Osteocyte (in vitro differentiated cells): ENCODE measurements around the gene CPLX1. TPM values are rescaled to one million over a fixed set of nuclear protein-coding genes. Genes with fewer than 3 reads are reported as not detected.

ENCODE experiments used
- DNase-seq: peaks from one replicate; pipeline ENCODE4 v3.0.0; 2021; ENCODE audit warnings: mixed read lengths; ENCODE audit not compliant: unreplicated experiment; ENCODE audit errors: extremely low spot score
- H3K27ac Mint-ChIP-seq: one replicate; pipeline ENCODE4 v1.8.0; 2021; ENCODE audit warnings: mild to moderate bottlenecking, mixed read lengths; ENCODE audit not compliant: unreplicated experiment
- H3K27me3 Mint-ChIP-seq: one replicate; pipeline ENCODE4 v1.8.0; 2021; ENCODE audit warnings: mixed read lengths; ENCODE audit not compliant: unreplicated experiment
- H3K36me3 Mint-ChIP-seq: one replicate; pipeline ENCODE4 v1.8.0; 2021; ENCODE audit warnings: mixed read lengths; ENCODE audit not compliant: unreplicated experiment
- H3K4me1 Mint-ChIP-seq: one replicate; pipeline ENCODE4 v1.8.0; 2021; ENCODE audit warnings: mixed read lengths; ENCODE audit not compliant: unreplicated experiment
- H3K4me3 Mint-ChIP-seq: one replicate; pipeline ENCODE4 v1.8.0; 2021; ENCODE audit warnings: mild to moderate bottlenecking, moderate library complexity, mixed read lengths; ENCODE audit not compliant: unreplicated experiment
- H3K9me3 Mint-ChIP-seq: one replicate; pipeline ENCODE4 v1.8.0; 2021; ENCODE audit warnings: mixed read lengths; ENCODE audit not compliant: unreplicated experiment
- CTCF ChIP-seq: fragments of 200-600 bp; sonication (generic); IDR thresholded peaks from 2 replicates; pipeline ENCODE4 v1.5.0; 2021; ENCODE audit warnings: antibody characterized with exemption, mild to moderate bottlenecking, moderate library complexity
- total RNA-seq: library from RNA; stranded (reverse); gene quantifications from 2 replicates; pipeline ENCODE4 v1.2.1, GENCODE V29; 2021

The CPLX1 gene
- total RNA-seq, 1 donor from 2014 or later, result not detected

- H3K4me1 Mint-ChIP-seq, result no peaks in the 10 kb centered on the region
- no peaks in the 10 kb centered on the region for H3K36me3 Mint-ChIP-seq
- DNase-seq, result no peak
- no peak overlapping the region for H3K4me3 Mint-ChIP-seq
- TF ChIP-seq CTCF, result no peak
- no peaks in the 10 kb centered on the region for H3K9me3 Mint-ChIP-seq
- no peak overlapping the region for H3K27ac Mint-ChIP-seq
- no peaks in the 10 kb centered on the region for H3K27me3 Mint-ChIP-seq
Observed at GRCh38 chr4:789571-790465, 36.1 kb downstream of the CPLX1 start.

DNA sequence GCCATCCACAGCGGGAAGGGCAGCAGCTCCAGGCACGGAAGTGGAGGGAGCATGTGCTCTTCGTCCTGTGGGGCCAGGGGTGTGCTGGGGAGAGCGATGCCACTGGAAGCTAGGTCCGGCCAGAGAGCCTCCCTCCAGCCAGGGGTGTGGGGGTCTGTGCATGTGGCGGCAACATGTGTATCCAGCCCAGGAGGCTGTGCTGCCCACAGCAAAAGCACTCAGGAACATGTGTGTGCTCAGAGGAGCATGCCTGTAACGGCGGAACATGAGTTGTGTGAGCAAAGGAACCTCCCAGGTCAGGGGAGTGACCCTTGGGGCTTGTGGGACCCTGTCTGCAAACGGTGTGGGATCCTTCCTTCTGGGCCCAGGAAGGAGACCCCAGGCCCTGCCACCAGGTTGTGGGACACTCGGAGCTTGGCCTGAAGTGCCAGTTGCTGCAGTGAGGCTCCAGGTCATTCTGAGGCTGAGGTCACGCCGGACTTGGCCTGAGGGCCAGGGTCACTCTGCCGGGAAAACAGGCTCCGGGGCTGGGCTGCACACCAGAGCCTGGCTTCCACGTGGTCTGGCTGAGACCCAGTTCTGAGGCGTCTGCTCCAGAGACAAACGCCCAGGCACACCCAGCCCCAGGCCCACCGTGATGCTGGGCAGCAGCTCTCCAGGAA, 37.2 kb downstream of the CPLX1 start:
- TF ChIP-seq CTCF, result no peak
- Mint-ChIP-seq H3K36me3 (no peaks in the 10 kb centered on the region), H3K9me3 (no peaks in the 10 kb centered on the region), H3K4me1 (no peaks in the 10 kb centered on the region), H3K27ac (no peak overlapping the region), H3K4me3 (no peak overlapping the region), H3K27me3 (no peaks in the 10 kb centered on the region)
- no peak for DNase-seq

DNA sequence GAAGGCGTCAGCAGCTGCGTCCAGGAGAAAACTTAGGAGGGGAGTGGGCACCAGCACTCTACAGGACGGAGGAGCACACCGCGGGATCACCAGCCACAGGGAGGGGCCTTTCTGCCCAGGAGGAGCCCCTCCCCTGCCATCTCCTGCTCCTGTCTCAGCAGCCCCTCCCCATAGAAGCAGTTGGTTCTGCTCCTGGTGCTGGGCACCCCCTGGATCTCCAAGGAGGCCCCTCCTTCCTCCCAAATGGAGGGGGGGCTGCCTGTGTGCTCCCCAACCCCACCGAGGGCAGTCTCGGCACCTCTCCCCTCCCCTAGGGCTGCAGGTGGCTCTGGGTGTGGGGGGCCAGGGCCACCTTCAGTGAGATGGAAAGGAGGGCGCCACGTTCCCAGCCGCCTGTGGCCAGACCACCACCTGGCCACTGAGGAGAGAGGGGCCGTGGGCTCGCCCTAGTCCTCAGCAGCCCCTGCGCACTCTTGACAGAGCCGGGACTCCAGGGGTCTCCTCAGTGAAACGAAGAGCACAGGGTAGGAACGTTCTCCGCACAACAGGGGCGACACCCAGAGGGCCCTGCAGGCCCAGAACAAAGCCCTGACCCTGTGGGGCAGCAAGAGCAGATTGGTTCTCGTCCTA, 37.8 kb downstream of the CPLX1 start:
- no peaks in the 10 kb centered on the region for H3K4me1 Mint-ChIP-seq
- no peaks in the 10 kb centered on the region for H3K27me3 Mint-ChIP-seq
- DNase-seq, result no peak
- TF ChIP-seq CTCF, result no peak
- H3K9me3 Mint-ChIP-seq, result no peaks in the 10 kb centered on the region
- no peak overlapping the region for H3K27ac Mint-ChIP-seq
- H3K36me3 Mint-ChIP-seq, result no peaks in the 10 kb centered on the region
- no peak overlapping the region for H3K4me3 Mint-ChIP-seq

DNA sequence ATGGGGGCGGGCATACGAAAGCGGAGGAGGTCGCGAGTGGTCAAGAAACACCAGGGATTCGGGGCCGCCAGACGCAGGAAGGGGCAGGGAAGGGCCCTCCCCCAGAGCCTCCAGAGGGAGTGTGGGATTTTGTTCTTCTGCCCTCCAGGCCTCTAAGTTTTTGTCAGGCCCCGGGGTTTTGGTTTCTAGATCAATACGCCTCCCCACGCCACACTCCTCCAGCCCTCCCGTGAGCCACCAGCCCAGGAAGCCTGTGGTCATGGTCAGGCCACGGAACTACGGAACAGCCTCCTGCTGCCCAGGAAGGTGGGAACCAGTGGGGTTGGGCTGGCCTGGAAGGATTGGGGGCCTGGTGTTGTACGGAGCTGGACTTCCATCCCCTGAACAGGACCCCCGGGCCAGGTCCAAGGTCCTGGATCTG, 38.4 kb downstream of the CPLX1 start:
- Mint-ChIP-seq H3K9me3 (no peaks in the 10 kb centered on the region), H3K27me3 (no peaks in the 10 kb centered on the region), H3K4me1 (peaks cover 2% of the 10 kb centered on the region), H3K4me3 (no peak overlapping the region), H3K36me3 (no peaks in the 10 kb centered on the region), H3K27ac (no peak overlapping the region)
- DNase-seq, result no peak
- no peak for TF ChIP-seq CTCF

GRCh38 chr4:786861-787300, 39.0 kb downstream of the CPLX1 start:
- no peak for DNase-seq
- H3K27me3 Mint-ChIP-seq, result no peaks in the 10 kb centered on the region
- H3K4me3 Mint-ChIP-seq, result no peak overlapping the region
- no peaks in the 10 kb centered on the region for H3K36me3 Mint-ChIP-seq
- TF ChIP-seq CTCF, result no peak
- no peaks in the 10 kb centered on the region for H3K9me3 Mint-ChIP-seq
- no peak overlapping the region for H3K27ac Mint-ChIP-seq
- peaks cover 8% of the 10 kb centered on the region for H3K4me1 Mint-ChIP-seq
